ENCODE data around the gene DKK3.

Gene DKK3

GRCh38 chr11:11968511-11969280 is 39.7 kb downstream of the DKK3 start:
- H3K4me1 ChIP-seq (ENCODE audit: insufficient read depth, low read length) = peaks cover 31% of the 10 kb centered on the region
- no peaks in the 10 kb centered on the region for H3K9me3 ChIP-seq (ENCODE audit: low read length)
- no peak overlapping the region for H3K27ac ChIP-seq (ENCODE audit: low read depth, low read length)
- no peak overlapping the region for H3K4me3 ChIP-seq (ENCODE audit: low read depth in 1 of 2, low read length in 2 of 2)
- no peaks in the 10 kb centered on the region for H3K36me3 ChIP-seq (ENCODE audit: insufficient read depth, low read length)
- H3K27me3 ChIP-seq (ENCODE audit: control insufficient read depth in 1 of 2, insufficient read depth in 2 of 2, low read length in 2 of 2) = no peaks in the 10 kb centered on the region
- H3K9ac ChIP-seq (ENCODE audit: low read length) = no peak overlapping the region

GRCh38 chr11:11967669-11968510 is 40.5 kb downstream of the DKK3 start:
- Histone ChIP-seq H3K36me3 (ENCODE audit: insufficient read depth, low read length) (no peaks in the 10 kb centered on the region), H3K27me3 (ENCODE audit: control insufficient read depth in 1 of 2, insufficient read depth in 2 of 2, low read length in 2 of 2) (no peaks in the 10 kb centered on the region), H3K9me3 (ENCODE audit: low read length) (no peaks in the 10 kb centered on the region), H3K27ac (ENCODE audit: low read depth, low read length) (no peak overlapping the region), H3K4me1 (ENCODE audit: insufficient read depth, low read length) (peaks cover 24% of the 10 kb centered on the region), H3K4me3 (ENCODE audit: low read depth in 1 of 2, low read length in 2 of 2) (no peak overlapping the region), H3K9ac (ENCODE audit: low read length) (no peak overlapping the region)

- H3K9ac ChIP-seq (ENCODE audit: low read length) = no peak overlapping the region
- H3K4me1 ChIP-seq (ENCODE audit: insufficient read depth, low read length) = peaks cover 16% of the 10 kb centered on the region
- no peaks in the 10 kb centered on the region for H3K27me3 ChIP-seq (ENCODE audit: control insufficient read depth in 1 of 2, insufficient read depth in 2 of 2, low read length in 2 of 2)
- H3K36me3 ChIP-seq (ENCODE audit: insufficient read depth, low read length) = no peaks in the 10 kb centered on the region
- H3K4me3 ChIP-seq (ENCODE audit: low read depth in 1 of 2, low read length in 2 of 2) = no peak overlapping the region
- H3K9me3 ChIP-seq (ENCODE audit: low read length) = no peaks in the 10 kb centered on the region
- H3K27ac ChIP-seq (ENCODE audit: low read depth, low read length) = no peak overlapping the region
Observed at GRCh38 chr11:11966826-11967668, 41.4 kb downstream of the DKK3 start.

GRCh38 chr11:11966354-11966741 is 42.1 kb downstream of the DKK3 start:
- Histone ChIP-seq H3K4me1 (ENCODE audit: insufficient read depth, low read length) (peaks cover 11% of the 10 kb centered on the region), H3K27ac (ENCODE audit: low read depth, low read length) (no peak overlapping the region), H3K36me3 (ENCODE audit: insufficient read depth, low read length) (no peaks in the 10 kb centered on the region), H3K4me3 (ENCODE audit: low read depth in 1 of 2, low read length in 2 of 2) (no peak overlapping the region), H3K27me3 (ENCODE audit: control insufficient read depth in 1 of 2, insufficient read depth in 2 of 2, low read length in 2 of 2) (no peaks in the 10 kb centered on the region), H3K9me3 (ENCODE audit: low read length) (no peaks in the 10 kb centered on the region), H3K9ac (ENCODE audit: low read length) (no peak overlapping the region)

- Histone ChIP-seq H3K9ac (ENCODE audit: low read length) (no peak overlapping the region), H3K9me3 (ENCODE audit: low read length) (no peaks in the 10 kb centered on the region), H3K27ac (ENCODE audit: low read depth, low read length) (no peak overlapping the region), H3K4me1 (ENCODE audit: insufficient read depth, low read length) (peaks cover 11% of the 10 kb centered on the region), H3K27me3 (ENCODE audit: control insufficient read depth in 1 of 2, insufficient read depth in 2 of 2, low read length in 2 of 2) (no peaks in the 10 kb centered on the region), H3K36me3 (ENCODE audit: insufficient read depth, low read length) (no peaks in the 10 kb centered on the region), H3K4me3 (ENCODE audit: low read depth in 1 of 2, low read length in 2 of 2) (no peak overlapping the region)
Observed at GRCh38 chr11:11965656-11966353, 42.6 kb downstream of the DKK3 start.

- Histone ChIP-seq H3K9ac (ENCODE audit: low read length) (no peak overlapping the region), H3K9me3 (ENCODE audit: low read length) (no peaks in the 10 kb centered on the region), H3K36me3 (ENCODE audit: insufficient read depth, low read length) (no peaks in the 10 kb centered on the region), H3K4me1 (ENCODE audit: insufficient read depth, low read length) (peaks cover 11% of the 10 kb centered on the region), H3K4me3 (ENCODE audit: low read depth in 1 of 2, low read length in 2 of 2) (no peak overlapping the region), H3K27ac (ENCODE audit: low read depth, low read length) (no peak overlapping the region), H3K27me3 (ENCODE audit: control insufficient read depth in 1 of 2, insufficient read depth in 2 of 2, low read length in 2 of 2) (no peaks in the 10 kb centered on the region)
Observed at GRCh38 chr11:11965192-11965591, 43.2 kb downstream of the DKK3 start.

GRCh38 chr11:11964774-11965150 is 43.7 kb downstream of the DKK3 start:
- H3K9ac ChIP-seq (ENCODE audit: low read length) = no peak overlapping the region
- H3K4me3 ChIP-seq (ENCODE audit: low read depth in 1 of 2, low read length in 2 of 2) = no peak overlapping the region
- H3K27me3 ChIP-seq (ENCODE audit: control insufficient read depth in 1 of 2, insufficient read depth in 2 of 2, low read length in 2 of 2) = no peaks in the 10 kb centered on the region
- no peak overlapping the region for H3K27ac ChIP-seq (ENCODE audit: low read depth, low read length)
- no peaks in the 10 kb centered on the region for H3K36me3 ChIP-seq (ENCODE audit: insufficient read depth, low read length)
- no peaks in the 10 kb centered on the region for H3K9me3 ChIP-seq (ENCODE audit: low read length)
- H3K4me1 ChIP-seq (ENCODE audit: insufficient read depth, low read length) = peaks cover 11% of the 10 kb centered on the region

GRCh38 chr11:11963842-11964773 is 44.3 kb downstream of the DKK3 start:
- Histone ChIP-seq H3K4me1 (ENCODE audit: insufficient read depth, low read length) (peaks cover 11% of the 10 kb centered on the region), H3K27ac (ENCODE audit: low read depth, low read length) (no peak overlapping the region), H3K9ac (ENCODE audit: low read length) (no peak overlapping the region)

GRCh38 chr11:11963067-11963466 is 45.4 kb downstream of the DKK3 start:
- Histone ChIP-seq H3K27ac (ENCODE audit: low read depth, low read length) (no peak overlapping the region), H3K9ac (ENCODE audit: low read length) (no peak overlapping the region), H3K27me3 (ENCODE audit: control insufficient read depth in 1 of 2, insufficient read depth in 2 of 2, low read length in 2 of 2) (no peaks in the 10 kb centered on the region), H3K9me3 (ENCODE audit: low read length) (no peaks in the 10 kb centered on the region), H3K4me1 (ENCODE audit: insufficient read depth, low read length) (peaks cover 11% of the 10 kb centered on the region), H3K4me3 (ENCODE audit: low read depth in 1 of 2, low read length in 2 of 2) (no peak overlapping the region), H3K36me3 (ENCODE audit: insufficient read depth, low read length) (peaks cover 4% of the 10 kb centered on the region)

More at GRCh38 chr11:11963842-11964773, 44.3 kb downstream of the DKK3 start:
- no peak overlapping the region for H3K4me3 ChIP-seq (ENCODE audit: low read depth in 1 of 2, low read length in 2 of 2)
- H3K27me3 ChIP-seq (ENCODE audit: control insufficient read depth in 1 of 2, insufficient read depth in 2 of 2, low read length in 2 of 2) = no peaks in the 10 kb centered on the region
- no peaks in the 10 kb centered on the region for H3K9me3 ChIP-seq (ENCODE audit: low read length)
- H3K36me3 ChIP-seq (ENCODE audit: insufficient read depth, low read length) = no peaks in the 10 kb centered on the region

- H3K9ac ChIP-seq (ENCODE audit: low read length) = no peak overlapping the region
- H3K4me1 ChIP-seq (ENCODE audit: insufficient read depth, low read length) = peaks cover 11% of the 10 kb centered on the region
- H3K27ac ChIP-seq (ENCODE audit: low read depth, low read length) = no peak overlapping the region
- no peaks in the 10 kb centered on the region for H3K27me3 ChIP-seq (ENCODE audit: control insufficient read depth in 1 of 2, insufficient read depth in 2 of 2, low read length in 2 of 2)
- H3K36me3 ChIP-seq (ENCODE audit: insufficient read depth, low read length) = peaks cover 14% of the 10 kb centered on the region
- no peaks in the 10 kb centered on the region for H3K9me3 ChIP-seq (ENCODE audit: low read length)
- no peak overlapping the region for H3K4me3 ChIP-seq (ENCODE audit: low read depth in 1 of 2, low read length in 2 of 2)
Observed at GRCh38 chr11:11961399-11962028, 46.9 kb downstream of the DKK3 start.

Measured in muscle layer of colon (tissue), 2 donors.